ENCODE results near the gene UBE3B. TPM values are rescaled to one million over a fixed set of nuclear protein-coding genes. Genes with fewer than 3 reads are reported as not detected.
A peak's percentile ranks its signal among the peaks of the same experiment; 100 is the strongest.

The UBE3B gene
- total RNA-seq, 2 donors from 2014 or later, result 57.9 to 85.8 TPM

DNA sequence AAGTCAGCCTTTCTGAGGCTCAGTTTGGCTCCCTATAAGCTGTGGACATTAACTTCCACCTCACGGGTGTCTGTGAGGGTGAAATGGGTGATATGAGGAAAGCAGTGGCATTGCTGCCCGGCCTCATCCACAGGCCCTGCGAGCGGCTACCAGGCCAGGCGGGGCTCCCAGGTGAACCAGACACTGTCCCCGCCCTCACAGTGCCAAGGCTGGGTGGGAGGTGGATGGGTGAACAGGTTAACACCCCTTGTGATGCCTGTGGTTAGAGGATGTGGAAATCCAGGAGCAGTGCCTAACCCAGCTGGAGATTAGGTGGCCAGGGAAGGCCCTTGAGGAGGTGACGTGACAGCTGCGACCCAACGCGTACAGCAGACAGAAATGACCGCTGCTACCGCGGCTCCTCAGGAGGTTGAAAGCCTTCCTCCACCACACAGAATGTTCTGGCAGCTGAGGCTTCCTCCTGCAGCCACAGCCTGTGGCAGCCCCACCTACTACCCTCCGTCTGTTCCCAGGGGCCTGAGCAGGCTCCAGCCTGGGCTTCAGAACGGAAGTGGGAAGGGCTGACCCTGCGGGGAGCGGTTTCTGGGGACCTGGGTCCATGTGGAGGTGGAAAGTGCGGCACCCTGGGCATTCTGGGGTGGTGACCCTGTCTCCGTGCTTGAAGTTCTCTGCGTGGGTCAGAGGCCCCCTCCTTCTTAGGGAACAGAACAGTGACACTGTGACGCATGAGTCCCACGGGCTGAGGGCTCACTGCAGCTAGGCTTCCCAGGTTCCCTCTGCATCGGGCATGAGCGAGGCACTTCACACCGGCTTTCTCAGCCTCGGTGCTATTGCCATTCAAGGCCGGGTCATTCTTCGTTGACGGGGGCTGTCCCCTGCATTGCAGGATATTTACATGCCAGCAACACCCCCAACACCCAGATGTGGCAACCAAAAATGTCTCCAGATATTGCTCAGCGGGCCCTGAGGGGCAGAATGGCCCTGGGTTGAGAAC, 86.2 kb downstream of the UBE3B start:
- H3K27ac ChIP-seq, result no peak overlapping the region
- H3K27me3 ChIP-seq (replicated peaks; ENCODE audit: insufficient read depth), result no peaks in the 10 kb centered on the region
- no peaks in the 10 kb centered on the region for H3K9me3 ChIP-seq
- TF ChIP-seq POLR2A (IDR thresholded peaks at IDR 0.05) (no peak), POLR2AphosphoS5 (IDR thresholded peaks at IDR 0.05) (no peak)
- TF ChIP-seq, protein P1, sequence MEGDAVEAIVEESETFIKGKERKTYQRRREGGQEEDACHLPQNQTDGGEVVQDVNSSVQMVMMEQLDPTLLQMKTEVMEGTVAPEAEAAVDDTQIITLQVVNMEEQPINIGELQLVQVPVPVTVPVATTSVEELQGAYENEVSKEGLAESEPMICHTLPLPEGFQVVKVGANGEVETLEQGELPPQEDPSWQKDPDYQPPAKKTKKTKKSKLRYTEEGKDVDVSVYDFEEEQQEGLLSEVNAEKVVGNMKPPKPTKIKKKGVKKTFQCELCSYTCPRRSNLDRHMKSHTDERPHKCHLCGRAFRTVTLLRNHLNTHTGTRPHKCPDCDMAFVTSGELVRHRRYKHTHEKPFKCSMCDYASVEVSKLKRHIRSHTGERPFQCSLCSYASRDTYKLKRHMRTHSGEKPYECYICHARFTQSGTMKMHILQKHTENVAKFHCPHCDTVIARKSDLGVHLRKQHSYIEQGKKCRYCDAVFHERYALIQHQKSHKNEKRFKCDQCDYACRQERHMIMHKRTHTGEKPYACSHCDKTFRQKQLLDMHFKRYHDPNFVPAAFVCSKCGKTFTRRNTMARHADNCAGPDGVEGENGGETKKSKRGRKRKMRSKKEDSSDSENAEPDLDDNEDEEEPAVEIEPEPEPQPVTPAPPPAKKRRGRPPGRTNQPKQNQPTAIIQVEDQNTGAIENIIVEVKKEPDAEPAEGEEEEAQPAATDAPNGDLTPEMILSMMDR (IDR thresholded peaks at IDR 0.05), result no peak
- 90% methylated on average over 30 of the region's 30 CpGs for WGBS
- DNase-seq (ENCODE audit: low spot score), result no peak
- H3K4me1 ChIP-seq (replicated peaks), result no peaks in the 10 kb centered on the region
- H3K4me3 ChIP-seq, result no peak overlapping the region
- intact Hi-C loops (cut with DNase I), result no loop called here
- peaks cover 0 to 12% of the 10 kb centered on the region in 2 donors for H3K36me3 ChIP-seq

DNA sequence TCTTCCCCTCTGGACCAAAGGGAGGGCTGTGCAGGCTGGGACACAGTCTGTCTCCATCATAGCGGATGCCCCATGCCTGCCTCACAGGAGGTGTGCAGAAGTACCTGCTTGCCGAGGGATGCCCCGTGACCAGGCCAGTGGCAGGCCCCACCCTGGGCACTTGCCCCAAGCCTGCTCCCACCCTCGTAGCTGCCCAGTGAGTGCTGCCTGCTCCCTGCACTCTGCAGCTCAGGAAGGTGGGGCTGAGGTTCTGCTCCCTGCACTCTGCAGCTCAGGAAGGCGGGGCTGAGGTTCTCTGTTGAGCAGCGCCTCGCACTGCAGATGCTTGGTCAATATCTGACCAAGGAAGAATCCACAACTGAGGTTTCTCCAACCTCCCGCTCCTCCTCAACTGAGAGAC, 89.0 kb downstream of the UBE3B start:
- no peaks in the 10 kb centered on the region for H3K27me3 ChIP-seq (replicated peaks; ENCODE audit: insufficient read depth)
- TF ChIP-seq POLR2A (IDR thresholded peaks at IDR 0.05), result no peak
- no peak for TF ChIP-seq POLR2AphosphoS5 (IDR thresholded peaks at IDR 0.05)
- TF ChIP-seq, protein P1 (IDR thresholded peaks at IDR 0.05), result no peak
- H3K4me1 ChIP-seq (replicated peaks), result peaks cover 2% of the 10 kb centered on the region
- H3K27ac ChIP-seq, result no peak overlapping the region
- intact Hi-C loops (cut with DNase I), result no loop called here
- no peak for DNase-seq (ENCODE audit: low spot score)
- no peak overlapping the region for H3K4me3 ChIP-seq
- H3K9me3 ChIP-seq, result no peaks in the 10 kb centered on the region
- 87% methylated on average over 6 of the region's 8 CpGs for WGBS
- H3K36me3 ChIP-seq, result peaks cover 0 to 12% of the 10 kb centered on the region in 2 donors

DNA sequence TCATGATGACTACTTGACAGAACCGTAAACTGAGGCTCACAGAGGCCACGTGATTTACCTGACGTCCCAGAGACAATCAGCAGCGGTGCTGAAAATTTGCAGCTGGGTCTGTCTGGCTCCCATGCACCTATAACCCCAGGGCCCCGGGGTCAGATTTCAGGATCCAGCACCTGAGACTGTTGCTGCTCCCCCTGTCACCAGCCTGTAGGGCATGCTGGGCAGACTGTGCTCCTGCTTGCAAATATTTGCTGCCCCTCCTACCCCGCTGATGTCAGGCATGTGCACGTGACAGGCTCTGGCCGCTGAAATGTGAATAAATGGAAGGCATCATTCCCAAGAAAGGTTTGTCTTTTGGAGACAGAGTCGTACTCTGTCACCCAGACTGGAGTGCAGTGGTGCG, 89.9 kb downstream of the UBE3B start:
- Histone ChIP-seq H3K9me3 (no peaks in the 10 kb centered on the region), H3K4me1 (replicated peaks) (peaks cover 4% of the 10 kb centered on the region), H3K27ac (no peak overlapping the region), H3K4me3 (no peak overlapping the region), H3K36me3 (peaks cover 0 to 12% of the 10 kb centered on the region in 2 donors), H3K27me3 (replicated peaks; ENCODE audit: insufficient read depth) (no peaks in the 10 kb centered on the region)
- WGBS, result 79% methylated on average over 10 of the region's 10 CpGs
- DNase-seq (ENCODE audit: low spot score), result peak; percentile 17
- TF ChIP-seq POLR2A (IDR thresholded peaks at IDR 0.05), result no peak
- peak; percentile 49 for TF ChIP-seq POLR2AphosphoS5 (IDR thresholded peaks at IDR 0.05)
- TF ChIP-seq, protein P1 (IDR thresholded peaks at IDR 0.05), result no peak
- intact Hi-C loops (cut with DNase I), result no loop called here

DNA sequence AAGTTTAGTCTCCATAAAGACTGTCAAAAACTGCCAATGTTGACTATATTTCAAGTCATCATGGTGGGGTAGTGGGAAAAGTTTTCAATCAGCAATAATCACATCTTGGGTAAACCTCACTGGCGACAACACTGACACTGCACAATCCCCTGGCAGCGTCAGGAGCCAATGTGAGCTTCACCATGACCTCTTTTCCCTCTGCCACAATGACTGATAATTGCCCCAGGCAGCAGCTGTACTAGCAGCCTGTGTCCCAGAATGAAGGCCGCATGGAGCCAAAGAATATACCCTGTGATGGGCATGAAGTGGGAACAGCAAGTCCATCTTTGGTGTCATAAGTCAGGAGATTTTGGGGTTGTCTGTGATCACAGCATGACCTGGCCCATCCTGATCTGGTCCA, 90.5 kb downstream of the UBE3B start:
- H3K27me3 ChIP-seq (replicated peaks; ENCODE audit: insufficient read depth), result no peaks in the 10 kb centered on the region
- H3K4me1 ChIP-seq (replicated peaks), result peaks cover 4% of the 10 kb centered on the region
- peaks cover 0 to 12% of the 10 kb centered on the region in 2 donors for H3K36me3 ChIP-seq
- H3K27ac ChIP-seq, result no peak overlapping the region
- no peaks in the 10 kb centered on the region for H3K9me3 ChIP-seq
- DNase-seq (ENCODE audit: low spot score), result no peak
- intact Hi-C loops (cut with DNase I), result no loop called here
- H3K4me3 ChIP-seq, result no peak overlapping the region
- TF ChIP-seq POLR2AphosphoS5 (IDR thresholded peaks at IDR 0.05), result no peak
- TF ChIP-seq, protein P1 (IDR thresholded peaks at IDR 0.05), result no peak
- TF ChIP-seq POLR2A (IDR thresholded peaks at IDR 0.05), result no peak
- WGBS, result 78% methylated on average over 3 of the region's 3 CpGs

All from prostate gland (tissue), 2 donors.